ENCODE results near the gene FAM53B.

DNA sequence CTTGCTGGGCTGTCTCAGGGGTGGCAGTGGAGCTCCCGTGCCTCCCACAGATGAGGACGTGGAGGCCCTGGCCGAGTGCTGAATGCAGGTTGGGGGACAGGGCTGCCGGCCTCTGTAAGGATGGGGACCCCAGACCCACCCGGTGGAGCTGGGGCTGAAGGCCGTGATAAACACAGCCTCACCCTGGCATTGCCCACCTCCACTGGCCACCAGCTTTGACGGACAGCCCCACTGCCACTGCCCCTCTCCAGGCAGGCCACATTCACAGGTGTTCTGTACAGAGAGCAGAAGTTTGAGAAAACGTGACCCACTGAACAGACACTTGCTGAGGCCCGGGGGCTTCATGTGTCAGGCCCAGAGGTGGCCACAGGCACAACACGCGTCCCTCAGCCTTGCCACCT lies 156.4 kb downstream of the FAM53B start:
- TF ChIP-seq GATA3 (IDR thresholded peaks at IDR 0.05; ENCODE audit: low read depth, low read length): no peak
- TF ChIP-seq GATA2 (IDR thresholded peaks at IDR 0.05; ENCODE audit: low read depth, low read length): no peak

Data from SH-SY5Y (cell line).